Activated gamma-delta T cell treated with anti-CD3 and anti-CD28 coated beads, Interleukin-2, amount 50 U/mL, for 16 hours (primary cell): Measurements from ENCODE around the gene FRMD6.
"Not testable (repeated sequence)": the region's sequence is repeated elsewhere in the genome, so short reads cannot be mapped to it uniquely, and the experiment has no call there.

Experiments
- DNase-seq: peaks from one replicate; pipeline ENCODE4 v3.0.0-alpha.2; 2020; ENCODE audit warnings: low read depth

The FRMD6 gene

GRCh38 chr14:51630987-51631386 is 20.7 kb upstream of the FRMD6 start:
- DNase-seq = no peak

GRCh38 chr14:51633298-51633697 is 18.4 kb upstream of the FRMD6 start:
- DNase-seq = not testable (repeated sequence)

- no peak for DNase-seq
Measured at GRCh38 chr14:51636109-51636508, 15.6 kb upstream of the FRMD6 start.

GRCh38 chr14:51638071-51638944 is 13.4 kb upstream of the FRMD6 start:
- DNase-seq = no peak

GRCh38 chr14:51639668-51640316 is 11.9 kb upstream of the FRMD6 start:
- DNase-seq = no peak

GRCh38 chr14:51643140-51643539 is 8.6 kb upstream of the FRMD6 start:
- no peak for DNase-seq

- DNase-seq = no peak
Measured at GRCh38 chr14:51644217-51644933, 7.3 kb upstream of the FRMD6 start.

- no peak for DNase-seq
Measured at GRCh38 chr14:51648296-51648695, 3.4 kb upstream of the FRMD6 start.

GRCh38 chr14:51650716-51651387 is 858 bp upstream of the FRMD6 start:
- DNase-seq = no peak

- peak; percentile 9 for DNase-seq
Measured at GRCh38 chr14:51652168-51653078, 713 bp downstream of the FRMD6 start.

- DNase-seq = no peak
Measured at GRCh38 chr14:51653079-51653774, 1.5 kb downstream of the FRMD6 start.

GRCh38 chr14:51653775-51654532 is 2.2 kb downstream of the FRMD6 start:
- no peak for DNase-seq

- no peak for DNase-seq
Measured at GRCh38 chr14:51654533-51654845, 2.8 kb downstream of the FRMD6 start.

GRCh38 chr14:51657762-51658161 is 6.1 kb downstream of the FRMD6 start:
- no peak for DNase-seq

- no peak for DNase-seq
Measured at GRCh38 chr14:51658441-51659173, 6.9 kb downstream of the FRMD6 start.

- DNase-seq = no peak
Measured at GRCh38 chr14:51660741-51661140, 9.0 kb downstream of the FRMD6 start.

- no peak for DNase-seq
Measured at GRCh38 chr14:51661504-51661903, 9.8 kb downstream of the FRMD6 start.

- no peak for DNase-seq
Measured at GRCh38 chr14:51663783-51664326, 12.1 kb downstream of the FRMD6 start.

- DNase-seq = no peak
Measured at GRCh38 chr14:51666070-51666469, 14.4 kb downstream of the FRMD6 start.
